ENCODE results near the gene ZBTB2. TPM values are rescaled to one million over a fixed set of nuclear protein-coding genes. Genes with fewer than 3 reads are reported as not detected.

The ZBTB2 gene
- total RNA-seq, 4 donors from 2014 or later = 11.4 to 15.1 (median 12.4) TPM

DNA sequence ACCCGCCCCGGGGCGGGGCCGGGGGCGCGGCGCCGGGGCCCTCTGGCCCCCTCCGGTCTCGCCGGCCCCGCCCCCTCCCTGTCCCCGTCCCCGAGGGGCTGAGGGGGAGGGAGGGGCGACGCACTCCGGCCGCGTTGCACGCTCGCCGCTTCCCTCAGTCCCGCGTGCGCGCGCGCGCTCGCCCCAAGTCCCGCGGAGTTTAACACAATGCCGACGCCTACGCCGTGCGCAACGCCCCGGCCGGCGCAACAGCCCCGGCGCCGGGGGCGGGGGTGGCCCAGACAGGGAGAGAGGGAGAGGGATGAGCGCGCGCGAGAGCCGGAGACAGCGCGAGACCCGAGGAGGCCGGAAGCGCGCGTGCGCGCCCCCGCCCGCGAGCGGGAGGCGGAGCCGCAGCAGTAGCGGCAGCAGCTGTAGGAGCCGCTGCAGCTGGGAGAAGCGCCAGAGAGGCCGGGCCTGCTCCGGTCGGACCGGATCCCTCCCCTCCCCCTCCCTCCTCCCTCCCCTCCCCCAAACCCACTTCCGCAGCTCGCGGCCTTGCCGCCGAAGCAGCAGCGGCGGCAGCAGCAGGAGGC, 996 bp downstream of the ZBTB2 start:
- Histone ChIP-seq H3K4me3 (peak overlapping the region; percentile 94 to 100), H3K4me1 (peaks cover 7 to 63% (median 17%) of the 10 kb centered on the region in 3 donors), H3K9me3 (no peaks in the 10 kb centered on the region), H3K36me3 (no peaks in the 10 kb centered on the region), H3K27me3 (no peaks in the 10 kb centered on the region), H3K27ac (peak overlapping the region; percentile 97 to 100 (median 99))
- ATAC-seq = peak; percentile 93
- TF ChIP-seq, protein P1, sequence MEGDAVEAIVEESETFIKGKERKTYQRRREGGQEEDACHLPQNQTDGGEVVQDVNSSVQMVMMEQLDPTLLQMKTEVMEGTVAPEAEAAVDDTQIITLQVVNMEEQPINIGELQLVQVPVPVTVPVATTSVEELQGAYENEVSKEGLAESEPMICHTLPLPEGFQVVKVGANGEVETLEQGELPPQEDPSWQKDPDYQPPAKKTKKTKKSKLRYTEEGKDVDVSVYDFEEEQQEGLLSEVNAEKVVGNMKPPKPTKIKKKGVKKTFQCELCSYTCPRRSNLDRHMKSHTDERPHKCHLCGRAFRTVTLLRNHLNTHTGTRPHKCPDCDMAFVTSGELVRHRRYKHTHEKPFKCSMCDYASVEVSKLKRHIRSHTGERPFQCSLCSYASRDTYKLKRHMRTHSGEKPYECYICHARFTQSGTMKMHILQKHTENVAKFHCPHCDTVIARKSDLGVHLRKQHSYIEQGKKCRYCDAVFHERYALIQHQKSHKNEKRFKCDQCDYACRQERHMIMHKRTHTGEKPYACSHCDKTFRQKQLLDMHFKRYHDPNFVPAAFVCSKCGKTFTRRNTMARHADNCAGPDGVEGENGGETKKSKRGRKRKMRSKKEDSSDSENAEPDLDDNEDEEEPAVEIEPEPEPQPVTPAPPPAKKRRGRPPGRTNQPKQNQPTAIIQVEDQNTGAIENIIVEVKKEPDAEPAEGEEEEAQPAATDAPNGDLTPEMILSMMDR (IDR thresholded peaks at IDR 0.05) = peak in 1 of 4 experiments; percentile 5
- no peak for TF ChIP-seq EP300 (IDR thresholded peaks at IDR 0.05)
- TF ChIP-seq POLR2AphosphoS5 (IDR thresholded peaks at IDR 0.05) = peak; percentile 84
- peak; percentile 68 to 73 for TF ChIP-seq POLR2A (IDR thresholded peaks at IDR 0.05)
- 0% methylated on average over 9 of the region's 79 CpGs; no CpG with 5 or more reads in 1 of the 2 donors for WGBS, 2 donors (ENCODE audit: low coverage in 1 of 2)

DNA sequence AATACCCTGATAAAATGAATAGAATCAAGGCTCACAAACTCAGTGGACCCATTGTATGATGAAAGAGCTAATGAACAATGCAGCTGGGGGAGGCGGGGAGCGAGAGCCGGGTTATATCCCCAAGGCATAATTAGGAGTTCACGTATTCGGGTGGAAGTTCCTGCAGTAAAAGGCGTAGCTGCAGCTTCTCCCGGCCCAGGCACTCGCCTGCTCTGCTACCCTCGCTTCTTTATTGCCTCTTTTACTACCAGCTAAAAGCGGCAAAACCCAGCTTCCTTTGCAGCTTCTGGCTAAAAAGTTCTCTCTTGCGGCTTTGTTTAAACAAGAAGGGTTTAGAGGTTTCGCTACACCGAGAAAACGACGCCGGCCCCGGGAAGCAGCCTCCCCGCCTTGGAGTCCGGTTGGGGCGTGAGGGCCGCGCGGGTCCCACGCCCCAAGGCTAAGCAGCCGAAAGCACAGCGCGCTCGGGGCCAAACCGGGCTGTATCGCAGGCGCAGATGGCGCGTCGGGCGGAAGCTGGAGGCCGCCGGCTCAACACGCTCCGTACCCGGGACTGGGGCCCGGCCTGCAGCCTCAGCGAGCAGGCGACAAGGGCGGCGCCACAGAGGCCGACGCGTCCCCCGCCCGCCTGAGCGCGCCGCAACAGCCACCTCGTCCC, 1.6 kb downstream of the ZBTB2 start:
- Histone ChIP-seq H3K27me3 (no peaks in the 10 kb centered on the region), H3K36me3 (no peaks in the 10 kb centered on the region), H3K27ac (peak overlapping the region; percentile 97 to 100 (median 99)), H3K4me3 (peak overlapping the region; percentile 94 to 100), H3K9me3 (no peaks in the 10 kb centered on the region), H3K4me1 (peaks cover 7 to 63% (median 17%) of the 10 kb centered on the region in 3 donors)
- 0% methylated on average over 3 to 15 of the region's 54 CpGs for WGBS, 2 donors (ENCODE audit: low coverage in 1 of 2)
- TF ChIP-seq POLR2AphosphoS5 (IDR thresholded peaks at IDR 0.05) = peak; percentile 55
- peak; percentile 50 to 77 for TF ChIP-seq POLR2A (IDR thresholded peaks at IDR 0.05)
- TF ChIP-seq, protein P1 (IDR thresholded peaks at IDR 0.05) = no peak
- TF ChIP-seq EP300 (IDR thresholded peaks at IDR 0.05) = no peak
- ATAC-seq = peak; percentile 15

DNA sequence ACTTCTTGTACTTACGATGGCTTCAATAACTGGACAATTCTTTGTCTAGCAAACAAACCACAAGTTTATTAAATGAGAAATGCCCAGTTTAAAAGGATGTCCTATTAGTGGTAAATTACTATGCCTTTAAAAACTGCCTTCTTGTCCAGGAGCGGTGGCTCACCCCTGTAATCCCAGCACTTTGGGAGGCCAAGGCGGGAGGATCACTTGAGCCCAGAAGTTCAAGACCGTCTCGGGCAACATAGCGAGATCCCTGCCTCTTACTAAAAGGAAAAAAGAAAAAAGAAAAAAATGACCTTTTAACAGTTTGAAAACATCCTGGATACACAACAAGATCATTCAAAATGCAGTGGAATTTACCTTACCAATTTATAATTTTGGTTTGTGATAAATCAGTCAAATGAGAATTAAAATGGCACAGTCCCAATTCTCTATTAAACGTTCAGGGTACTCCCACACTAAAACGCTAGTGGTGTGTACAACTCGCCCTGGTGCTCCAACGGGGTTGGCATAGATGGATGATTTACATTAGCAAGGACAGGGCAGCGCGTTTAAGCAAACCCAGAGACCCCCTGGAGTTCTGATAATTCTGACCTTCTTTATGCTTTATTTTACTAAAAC, 2.3 kb downstream of the ZBTB2 start:
- TF ChIP-seq POLR2AphosphoS5 (IDR thresholded peaks at IDR 0.05) = no peak
- TF ChIP-seq, protein P1 (IDR thresholded peaks at IDR 0.05) = no peak
- no peak for TF ChIP-seq EP300 (IDR thresholded peaks at IDR 0.05)
- TF ChIP-seq POLR2A (IDR thresholded peaks at IDR 0.05) = no peak
- no peaks in the 10 kb centered on the region for H3K9me3 ChIP-seq
- peak overlapping the region; percentile 94 to 100 for H3K4me3 ChIP-seq
- no peaks in the 10 kb centered on the region for H3K36me3 ChIP-seq
- peak overlapping the region; percentile 97 to 100 (median 99) for H3K27ac ChIP-seq
- peaks cover 7 to 61% (median 17%) of the 10 kb centered on the region in 3 donors for H3K4me1 ChIP-seq
- H3K27me3 ChIP-seq = no peaks in the 10 kb centered on the region
- 21 to 24% methylated on average over 12 of the region's 12 CpGs for WGBS, 2 donors (ENCODE audit: low coverage in 1 of 2)
- ATAC-seq = no peak

DNA sequence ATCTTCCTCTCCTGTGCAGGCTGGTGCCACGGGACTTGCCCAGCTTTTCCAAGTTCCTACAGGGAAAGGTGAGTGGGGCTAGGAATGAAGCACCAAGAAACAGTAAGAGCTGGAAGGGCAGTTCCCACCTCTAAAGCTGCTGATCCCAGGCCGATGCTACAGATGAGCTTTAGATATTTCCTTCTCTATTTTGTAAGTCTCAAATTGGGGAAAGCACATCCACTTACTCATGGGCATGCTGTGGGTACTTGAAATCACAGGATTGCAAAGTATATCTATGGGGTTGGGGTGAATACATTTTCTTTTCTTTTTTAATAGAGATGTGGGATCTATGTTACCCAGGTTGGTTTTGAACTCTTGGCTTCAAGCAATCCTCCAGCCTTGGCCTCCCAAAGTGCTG, 3.1 kb downstream of the ZBTB2 start:
- TF ChIP-seq POLR2AphosphoS5 (IDR thresholded peaks at IDR 0.05) = no peak
- TF ChIP-seq, protein P1 (IDR thresholded peaks at IDR 0.05) = no peak
- TF ChIP-seq EP300 (IDR thresholded peaks at IDR 0.05) = no peak
- TF ChIP-seq POLR2A (IDR thresholded peaks at IDR 0.05) = no peak
- Histone ChIP-seq H3K4me1 (peaks cover 7 to 52% (median 13%) of the 10 kb centered on the region in 3 donors), H3K27me3 (no peaks in the 10 kb centered on the region), H3K36me3 (peaks cover 0 to 3% of the 10 kb centered on the region in 2 donors), H3K27ac (peak overlapping the region; percentile 6 to 100 (median 60)), H3K4me3 (no peak overlapping the region), H3K9me3 (no peaks in the 10 kb centered on the region)
- 65 to 83% methylated on average over 2 of the region's 2 CpGs for WGBS, 2 donors (ENCODE audit: low coverage in 1 of 2)
- no peak for ATAC-seq
